ENCODE measurements around the gene CDYL2.

- TF ChIP-seq CTCF (IDR thresholded peaks at IDR 0.05) (no peak), POLR2A (IDR thresholded peaks at IDR 0.05) (no peak)
Measured at GRCh38 chr16:80803339-80804055, 901 bp downstream of the CDYL2 start.
